Forelimb muscle (tissue), 1 donor: ENCODE measurements around the gene SYNGR2. TPM values are rescaled to one million over a fixed set of nuclear protein-coding genes. Genes with fewer than 3 reads are reported as not detected.
"Not testable (repeated sequence)": the region's sequence is repeated elsewhere in the genome, so short reads cannot be mapped to it uniquely, and the experiment has no call there.

Experiments used
- DNase-seq: peaks from one replicate; pipeline ENCODE4 v3.0.0-alpha.2; 2013; ENCODE audit warnings: low read depth
- polyA plus RNA-seq: library from polyadenylated mRNA; unstranded; fragments of 120-200 nt; gene quantifications from one replicate; pipeline ENCODE4 v1.2.1, GENCODE V29; 2013; ENCODE audit not compliant: insufficient read length

SYNGR2 gene
- polyA plus RNA-seq, 1 donor, result 105 TPM

- not testable (repeated sequence) for DNase-seq
Measured at GRCh38 chr17:78171591-78172248, 3.3 kb downstream of the SYNGR2 start.

DNA sequence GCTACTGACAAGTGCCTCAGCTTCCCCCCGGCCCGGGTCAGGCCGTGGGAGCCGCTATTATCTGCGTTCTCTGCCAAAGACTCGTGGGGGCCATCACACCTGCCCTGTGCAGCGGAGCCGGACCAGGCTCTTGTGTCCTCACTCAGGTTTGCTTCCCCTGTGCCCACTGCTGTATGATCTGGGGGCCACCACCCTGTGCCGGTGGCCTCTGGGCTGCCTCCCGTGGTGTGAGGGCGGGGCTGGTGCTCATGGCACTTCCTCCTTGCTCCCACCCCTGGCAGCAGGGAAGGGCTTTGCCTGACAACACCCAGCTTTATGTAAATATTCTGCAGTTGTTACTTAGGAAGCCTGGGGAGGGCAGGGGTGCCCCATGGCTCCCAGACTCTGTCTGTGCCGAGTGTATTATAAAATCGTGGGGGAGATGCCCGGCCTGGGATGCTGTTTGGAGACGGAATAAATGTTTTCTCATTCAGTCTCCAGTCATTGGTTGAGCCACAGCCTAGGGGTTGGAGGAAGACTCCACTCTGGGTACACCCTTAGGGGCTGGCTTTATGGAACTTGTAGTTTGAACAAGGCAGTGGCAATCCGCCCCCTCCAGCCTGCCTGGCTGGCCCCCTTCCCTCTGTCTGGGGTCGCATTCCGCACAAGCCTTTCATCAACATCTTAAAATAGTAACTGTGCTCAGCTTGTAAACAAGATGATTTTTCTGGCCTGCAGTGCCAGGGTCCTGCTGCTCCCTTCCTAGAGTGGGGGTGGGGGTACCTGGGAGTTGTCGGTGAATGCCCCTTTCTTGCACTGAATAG lies 4.1 kb downstream of the SYNGR2 start:
- DNase-seq, result no peak

- no peak for DNase-seq
Measured at GRCh38 chr17:78173097-78173715, 4.8 kb downstream of the SYNGR2 start.

GRCh38 chr17:78174346-78174869 lies 6.0 kb downstream of the SYNGR2 start:
- DNase-seq, result no peak

GRCh38 chr17:78174870-78175642 lies 6.7 kb downstream of the SYNGR2 start:
- no peak for DNase-seq

- no peak for DNase-seq
Measured at GRCh38 chr17:78175643-78175981, 7.2 kb downstream of the SYNGR2 start.

- no peak for DNase-seq
Measured at GRCh38 chr17:78176548-78177025, 8.2 kb downstream of the SYNGR2 start.

DNA sequence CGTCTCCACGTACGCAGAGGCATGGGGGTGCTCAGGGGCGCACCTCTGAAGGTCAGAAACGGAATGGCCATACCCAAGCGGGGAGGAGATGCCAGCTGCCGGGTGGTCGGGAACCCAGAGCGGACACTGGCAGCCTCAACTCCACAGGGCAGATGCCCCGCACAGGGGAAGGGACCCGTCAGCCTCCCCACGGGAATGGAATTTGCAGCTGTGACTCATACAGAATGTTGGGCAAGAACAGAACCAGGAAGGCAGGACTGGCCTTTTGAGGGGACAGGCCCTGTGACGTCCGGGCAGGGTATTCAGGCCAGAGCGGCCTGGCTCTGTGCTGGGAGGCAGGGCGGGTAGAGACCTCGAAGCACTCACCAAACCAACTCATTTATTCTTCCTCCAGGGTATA lies 11.0 kb downstream of the SYNGR2 start:
- DNase-seq, result no peak

- DNase-seq, result no peak
Measured at GRCh38 chr17:78180083-78180482, 11.7 kb downstream of the SYNGR2 start.

GRCh38 chr17:78180508-78180907 lies 12.1 kb downstream of the SYNGR2 start:
- no peak for DNase-seq

DNA sequence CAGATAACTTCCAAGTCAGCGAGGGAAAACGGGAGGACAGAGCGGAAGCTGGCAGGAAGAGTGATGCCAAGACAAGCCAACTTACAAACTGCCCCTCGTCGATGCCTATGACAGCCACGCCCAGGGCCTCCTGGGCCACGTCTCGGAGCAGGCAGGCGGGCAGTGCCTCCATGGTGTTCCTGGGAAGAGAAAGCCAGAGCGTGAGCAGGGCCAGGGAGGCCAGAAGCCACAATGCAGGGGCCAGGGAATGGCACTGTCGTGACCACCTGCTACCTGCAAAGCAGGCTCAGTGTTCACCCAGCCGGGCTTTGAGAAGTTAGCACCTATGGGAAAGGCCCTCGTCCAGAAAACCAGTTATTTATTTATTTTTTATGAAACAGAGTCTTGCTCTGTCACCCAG lies 14.1 kb downstream of the SYNGR2 start:
- no peak for DNase-seq

GRCh38 chr17:78183916-78184315 lies 15.5 kb downstream of the SYNGR2 start:
- no peak for DNase-seq

GRCh38 chr17:78184351-78184750 lies 16.0 kb downstream of the SYNGR2 start:
- DNase-seq, result no peak

DNA sequence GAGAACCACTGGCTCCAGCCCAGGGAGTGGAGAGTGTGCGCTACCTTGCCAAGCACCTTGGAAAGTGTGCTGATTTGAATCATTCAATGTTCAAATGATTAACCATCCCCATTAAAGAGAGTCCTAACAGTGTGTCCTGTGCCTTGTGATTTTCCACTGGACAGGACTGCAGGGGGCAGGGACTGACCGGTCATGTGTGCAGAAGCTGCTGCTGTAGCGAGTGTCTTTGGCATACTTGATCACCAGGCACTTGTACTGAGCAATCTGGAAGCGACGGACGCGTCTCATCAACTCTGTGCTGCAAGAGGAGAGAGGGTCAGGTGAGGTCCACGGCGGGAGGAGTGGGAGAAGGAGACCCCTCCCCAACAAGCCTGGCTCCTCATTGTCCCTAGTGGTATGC lies 16.5 kb downstream of the SYNGR2 start:
- no peak for DNase-seq

GRCh38 chr17:78185981-78186691 lies 17.8 kb downstream of the SYNGR2 start:
- no peak for DNase-seq

- DNase-seq, result peak; percentile 72
Measured at GRCh38 chr17:78186692-78187595, 18.6 kb downstream of the SYNGR2 start, which contains the start of the genes AFMID and TK1. AFMID (plus strand) TSS chr17:78187362; CDS start chr17:78187371, 9 bp downstream. TK1 (minus strand) TSS chr17:78187052; CDS start chr17:78186994, 58 bp downstream.

DNA sequence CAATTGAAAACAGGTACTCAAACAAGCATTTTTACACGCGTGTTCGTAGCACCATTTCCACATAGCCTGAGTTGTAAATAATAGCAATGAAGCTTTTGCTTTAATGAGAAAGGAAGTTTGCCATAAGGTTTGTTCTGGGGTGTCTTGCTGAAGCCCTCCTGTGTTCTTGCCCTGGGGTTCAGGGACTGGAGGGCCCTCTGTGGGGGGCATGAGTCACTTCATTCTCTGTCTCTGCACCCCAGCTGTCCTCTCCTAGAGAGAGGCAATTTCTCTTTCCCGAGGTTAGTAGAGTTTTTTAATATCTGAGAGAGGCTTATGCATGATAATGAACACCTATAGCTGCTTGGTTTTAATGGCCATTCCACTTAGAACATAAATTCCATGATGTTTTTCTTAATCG lies 28.3 kb downstream of the SYNGR2 start:
- DNase-seq, result no peak

DNA sequence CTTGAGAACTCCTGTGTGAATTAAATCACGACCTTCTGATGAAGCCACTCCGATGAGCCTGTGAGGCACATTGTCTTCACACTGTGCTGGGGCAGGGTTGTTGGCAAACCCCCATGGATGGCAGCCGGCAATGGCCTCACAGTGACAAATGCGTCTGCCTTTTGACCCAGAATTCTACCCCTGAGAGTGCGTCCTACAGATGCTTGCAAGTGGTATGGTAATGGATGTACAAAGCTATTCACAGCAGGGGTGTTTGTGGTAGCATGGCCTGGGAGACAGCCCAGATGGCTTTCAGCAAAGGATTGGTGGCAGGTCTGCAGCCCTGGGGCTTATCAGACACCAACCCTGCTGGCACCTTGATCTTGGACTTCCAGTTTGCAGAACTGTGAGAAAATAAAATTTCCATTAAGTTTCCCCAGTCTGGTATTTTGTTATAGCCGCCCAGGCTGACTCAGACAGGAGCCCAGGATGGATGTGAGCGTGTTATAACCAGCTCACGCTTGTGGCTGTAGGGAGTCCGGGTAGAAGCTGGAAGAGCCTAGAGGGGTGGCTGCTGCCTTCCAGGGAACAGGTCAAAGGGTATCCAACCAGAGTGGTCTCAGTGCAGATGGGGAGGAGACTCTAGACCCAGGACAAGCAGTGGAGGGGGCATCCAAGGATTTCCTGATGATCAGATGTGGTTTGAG lies 28.9 kb downstream of the SYNGR2 start:
- DNase-seq, result no peak

GRCh38 chr17:78200451-78200850 lies 32.1 kb downstream of the SYNGR2 start:
- DNase-seq, result no peak
